Stimulated activated CD4-positive, alpha-beta T cell treated with anti-CD3 and anti-CD28 coated beads, Interleukin-12 subunit alpha, Interleukin-12 subunit beta, amount 100 ng/mL, for 4 hours (primary cell): Measurements from ENCODE around the gene PLA2G10.
A peak's percentile ranks its signal among the peaks of the same experiment; 100 is the strongest.
"Not testable (repeated sequence)": the region's sequence is repeated elsewhere in the genome, so short reads cannot be mapped to it uniquely, and the experiment has no call there.

ENCODE experiments used
- DNase-seq: peaks from one replicate; pipeline ENCODE4 v3.0.0-alpha.2; 2020

PLA2G10 gene

DNA sequence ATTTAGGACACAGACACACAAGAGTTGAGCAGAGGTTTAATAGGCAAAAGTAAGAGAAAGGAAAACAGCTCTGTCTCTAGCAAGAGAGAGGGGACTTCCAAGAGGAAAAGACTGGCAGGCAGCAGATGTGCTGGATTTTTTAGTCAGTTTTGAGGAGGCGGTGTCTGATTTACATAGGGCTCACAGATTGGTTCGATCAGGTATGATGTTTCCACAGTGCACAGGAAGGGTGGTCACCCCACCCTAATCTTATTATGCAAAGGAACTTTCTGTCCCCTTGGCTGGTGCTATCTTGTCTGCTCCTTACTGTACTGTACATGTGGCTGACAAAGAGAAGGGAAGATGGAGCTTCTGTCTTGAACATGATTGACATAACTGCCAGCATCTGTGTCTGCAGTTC lies 36.0 kb downstream of the PLA2G10 start:
- DNase-seq = no peak

GRCh38 chr16:14652726-14653125 lies 41.4 kb downstream of the PLA2G10 start:
- DNase-seq = no peak

- DNase-seq = no peak
Observed at GRCh38 chr16:14650629-14651028, 43.5 kb downstream of the PLA2G10 start.

DNA sequence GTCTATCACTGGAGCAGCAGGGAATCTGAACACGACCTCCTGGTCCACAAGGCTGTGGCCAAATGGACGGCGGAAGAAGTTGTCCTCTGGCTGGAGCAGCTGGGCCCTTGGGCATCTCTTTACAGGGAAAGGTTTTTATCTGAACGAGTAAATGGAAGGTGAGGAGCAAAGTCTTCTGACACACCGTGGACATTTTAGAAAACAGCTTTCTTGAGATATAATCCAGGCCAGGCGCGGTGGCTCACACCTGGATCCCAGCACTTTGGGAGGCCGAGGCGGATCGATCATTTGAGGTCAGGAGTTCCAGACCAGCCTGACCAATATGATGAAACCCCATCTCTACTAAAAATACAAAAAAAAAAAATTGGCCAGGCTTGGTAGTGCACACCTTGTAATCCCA lies 44.3 kb downstream of the PLA2G10 start:
- no peak for DNase-seq

- no peak for DNase-seq
Observed at GRCh38 chr16:14641926-14642325, 52.2 kb downstream of the PLA2G10 start.

GRCh38 chr16:14641206-14641605 lies 52.9 kb downstream of the PLA2G10 start:
- DNase-seq = no peak

GRCh38 chr16:14640538-14640937 lies 53.6 kb downstream of the PLA2G10 start:
- DNase-seq = no peak

DNA sequence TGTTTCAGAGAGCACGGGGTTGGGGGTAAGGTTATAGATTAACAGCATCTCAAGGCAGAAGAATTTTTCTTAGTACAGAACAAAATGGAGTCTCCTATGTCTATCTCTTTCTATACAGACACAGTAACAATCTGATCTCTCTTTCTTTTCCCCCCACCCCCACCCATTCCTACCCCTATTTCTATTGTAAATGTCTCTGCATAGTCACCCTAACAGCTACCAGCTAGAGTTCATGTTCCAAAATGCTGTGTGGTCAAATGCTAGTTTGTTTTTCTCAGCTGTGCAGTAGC lies 57.2 kb downstream of the PLA2G10 start:
- not testable (repeated sequence) for DNase-seq

DNA sequence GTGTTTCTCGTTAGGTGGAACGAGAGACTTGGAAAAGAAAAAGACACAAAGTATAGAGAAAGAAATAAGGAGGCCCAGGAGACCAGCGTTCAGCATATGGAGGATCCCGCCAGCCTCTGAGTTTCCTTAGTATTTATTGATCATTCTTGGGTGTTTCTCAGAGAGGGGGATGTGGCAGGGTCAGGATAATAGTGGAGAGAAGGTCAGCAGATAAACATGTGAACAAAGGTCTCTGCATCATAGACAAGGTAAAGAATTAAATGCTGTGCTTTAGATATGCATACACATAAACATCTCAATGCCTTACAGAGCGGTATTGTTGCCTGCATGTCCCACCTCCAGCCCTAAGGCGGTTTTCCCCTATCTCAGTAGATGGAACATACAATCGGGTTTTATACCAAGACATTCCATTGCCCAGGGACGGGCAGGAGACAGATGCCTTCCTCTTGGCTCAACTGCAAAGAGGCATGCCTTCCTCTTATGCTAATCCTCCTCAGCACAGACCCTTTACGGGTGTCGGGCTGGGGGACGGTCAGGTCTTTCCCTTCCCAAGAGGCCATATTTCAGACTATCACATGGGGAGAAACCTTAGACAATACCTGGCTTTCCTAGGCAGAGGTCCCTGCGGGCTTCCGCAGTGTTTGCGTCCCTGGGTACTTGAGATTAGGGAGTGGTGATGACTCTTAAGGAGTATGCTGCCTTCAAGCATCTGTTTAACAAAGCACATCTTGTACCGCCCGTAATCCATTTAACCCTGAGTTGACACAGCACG lies 57.7 kb downstream of the PLA2G10 start:
- DNase-seq = not testable (repeated sequence)

DNA sequence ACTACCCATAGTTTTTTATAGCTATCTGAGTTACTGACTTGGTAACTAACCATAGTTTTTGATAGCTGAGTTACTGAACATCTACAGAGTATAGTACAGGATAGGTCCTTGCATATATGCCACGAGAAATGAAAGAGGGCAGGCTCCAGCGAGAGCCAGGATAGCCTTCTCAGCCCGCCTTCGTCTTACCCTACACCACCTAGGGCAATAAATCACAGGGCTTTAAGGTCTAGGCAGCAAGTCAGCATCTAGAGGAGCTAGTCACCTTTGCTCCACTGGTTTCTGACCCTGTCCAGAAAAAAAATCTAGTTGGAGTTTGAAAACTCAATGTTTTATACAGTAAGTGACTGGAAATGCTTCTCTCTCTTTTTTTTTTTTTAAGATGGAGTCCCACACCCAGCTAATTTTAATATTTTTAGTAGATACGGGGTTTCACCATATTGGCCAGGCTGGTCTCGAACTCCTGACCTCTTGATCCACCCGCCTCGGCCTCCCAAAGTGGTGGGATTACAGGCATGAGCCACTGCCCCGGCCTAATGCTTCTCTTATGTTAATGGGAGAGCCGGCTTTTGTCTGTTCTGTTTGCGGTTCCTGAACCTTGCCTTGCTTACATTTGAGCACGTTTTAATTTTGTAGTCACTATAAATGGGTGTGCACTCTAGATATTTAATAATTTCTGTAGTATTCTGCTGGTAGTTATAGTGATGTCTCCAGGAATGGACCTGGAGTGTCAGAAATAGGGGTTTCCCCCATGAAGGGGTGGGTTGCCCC lies 58.5 kb downstream of the PLA2G10 start:
- DNase-seq = no peak

GRCh38 chr16:14634389-14634725 lies 59.8 kb downstream of the PLA2G10 start:
- DNase-seq = no peak

GRCh38 chr16:14632693-14633569 lies 61.2 kb downstream of the PLA2G10 start, which contains the start of gene BFAR:
BFAR (plus strand) TSS chr16:14632951; CDS start chr16:14644347, 11,396 bp downstream.
- DNase-seq = peak; percentile 99

DNA sequence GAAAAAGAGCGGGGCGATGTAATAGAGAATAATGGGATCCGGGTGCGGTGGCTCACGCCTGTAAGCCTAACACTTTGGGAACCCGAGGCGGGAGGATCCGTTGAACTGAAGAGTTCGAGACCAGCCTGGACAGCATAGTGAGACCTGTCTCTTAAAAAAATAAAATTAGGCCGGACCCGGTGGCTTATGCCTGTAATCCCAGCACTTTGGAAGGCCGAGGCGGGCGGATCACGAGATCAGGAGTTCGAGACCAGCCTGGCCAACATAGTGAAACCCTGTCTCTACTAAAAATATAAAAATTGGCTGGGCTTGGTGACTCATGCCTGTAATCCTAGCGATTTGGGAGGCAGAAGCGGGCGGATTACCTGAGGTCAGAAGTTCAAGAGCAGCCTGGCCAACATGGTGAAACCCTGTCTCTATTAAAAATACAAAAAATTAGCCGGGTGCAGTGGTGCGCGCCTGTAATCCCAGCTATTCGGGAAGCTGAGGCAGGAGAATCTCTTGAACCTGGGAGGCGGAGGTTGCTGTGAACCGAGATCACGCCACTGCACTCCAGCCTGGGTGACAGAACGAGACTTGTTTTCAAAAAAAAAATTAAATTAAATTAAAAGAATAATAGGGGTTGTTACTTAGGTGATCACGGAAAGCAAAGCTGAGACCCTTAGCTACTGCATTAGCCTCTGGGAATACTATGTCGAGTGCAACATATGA lies 63.3 kb downstream of the PLA2G10 start:
- not testable (repeated sequence) for DNase-seq

DNA sequence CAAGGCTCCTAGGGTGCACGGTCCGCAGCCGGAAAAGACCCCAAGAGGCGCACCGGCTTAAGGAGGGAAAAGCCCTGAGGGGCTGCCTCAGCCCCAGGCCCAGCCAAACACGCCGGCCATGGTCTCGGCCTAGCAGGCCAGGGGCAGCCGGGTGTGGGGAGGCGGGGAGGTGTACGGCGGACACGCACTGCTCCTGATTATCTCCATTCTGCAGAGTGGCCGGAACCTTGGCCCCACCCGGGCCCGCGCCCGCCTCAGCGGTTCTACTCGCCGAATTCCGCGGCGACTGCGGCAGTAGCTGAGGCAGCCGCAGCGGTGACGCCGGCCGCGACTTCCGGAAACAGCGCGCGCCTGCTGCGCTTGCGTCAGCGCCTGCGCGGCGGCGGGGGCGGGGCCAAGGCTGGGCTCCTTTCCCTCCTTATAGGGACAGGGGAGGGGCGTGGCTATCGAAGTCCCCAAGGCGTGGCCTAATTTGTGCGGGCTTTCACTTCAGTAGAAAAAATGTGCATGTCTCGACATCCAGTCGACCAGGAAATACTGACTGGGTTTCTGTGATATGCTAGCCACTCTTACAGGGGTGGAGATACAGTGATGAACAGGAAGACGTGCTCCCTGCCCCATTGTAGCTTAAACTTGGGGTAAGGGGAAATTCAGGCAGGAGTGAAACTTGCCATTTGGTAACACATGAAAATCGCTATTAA lies 64.0 kb downstream of the PLA2G10 start, which contains the start of gene PARN:
Gene PARN, minus strand, starts transcription at position 342 of the 701 bp plus-strand sequence. Its CDS starts 135 bp downstream, at position 207.
- peak; percentile 97 for DNase-seq

DNA sequence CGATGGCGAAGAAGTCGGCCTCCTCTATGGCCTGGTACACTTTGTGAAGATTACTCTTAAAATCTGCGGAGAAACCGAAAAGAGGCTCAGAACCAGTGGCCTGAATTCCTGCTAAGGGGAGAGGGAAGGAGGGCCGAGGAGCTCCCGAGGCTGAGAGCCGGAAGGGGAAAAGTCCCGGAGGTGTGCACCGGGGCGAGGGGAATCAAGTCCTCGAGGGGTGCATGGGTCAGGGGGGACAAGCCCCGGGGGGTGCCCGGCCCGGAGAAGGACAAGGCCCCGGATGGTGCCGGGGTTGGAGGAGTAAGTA lies 64.5 kb downstream of the PLA2G10 start:
- DNase-seq = no peak

GRCh38 chr16:14628806-14629611 lies 65.1 kb downstream of the PLA2G10 start:
- DNase-seq = no peak

GRCh38 chr16:14627078-14627477 lies 67.0 kb downstream of the PLA2G10 start:
- no peak for DNase-seq
